Hematopoietic multipotent progenitor cell treated with erythropoietin and hydrocortisone succinate and interleukin-3 and kit ligand, for 8 days (in vitro differentiated cells): ENCODE data around the gene CEACAM16.
"Not testable (repeated sequence)": the region's sequence is repeated elsewhere in the genome, so short reads cannot be mapped to it uniquely, and the experiment has no call there.

Source experiments
- DNase-seq: peaks from one replicate; pipeline ENCODE4 v3.0.0-alpha.2; 2015

Gene CEACAM16

DNA sequence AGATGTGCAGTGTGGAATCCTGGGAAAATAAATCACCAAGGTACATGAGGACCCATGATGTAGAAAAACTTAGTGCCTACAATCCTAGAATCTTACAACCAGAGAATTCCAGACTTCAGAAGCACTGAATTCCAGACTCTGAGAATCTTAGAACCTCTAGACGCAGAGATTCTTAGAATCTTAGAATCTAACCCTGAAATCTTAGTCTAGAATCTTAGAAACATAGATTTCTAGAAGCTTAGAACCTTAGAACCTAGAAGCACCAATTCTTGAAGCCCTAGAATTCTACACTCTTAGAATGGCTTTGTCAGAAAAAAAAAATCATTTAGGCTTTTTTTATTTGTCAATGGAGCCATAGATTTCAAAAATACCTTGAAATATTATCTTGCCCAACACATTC is 6.0 kb downstream of the CEACAM16 start:
- DNase-seq = no peak

- no peak for DNase-seq
Observed at GRCh38 chr19:44705502-44706010, 6.6 kb downstream of the CEACAM16 start.

GRCh38 chr19:44706506-44707236 is 7.7 kb downstream of the CEACAM16 start:
- DNase-seq = no peak

DNA sequence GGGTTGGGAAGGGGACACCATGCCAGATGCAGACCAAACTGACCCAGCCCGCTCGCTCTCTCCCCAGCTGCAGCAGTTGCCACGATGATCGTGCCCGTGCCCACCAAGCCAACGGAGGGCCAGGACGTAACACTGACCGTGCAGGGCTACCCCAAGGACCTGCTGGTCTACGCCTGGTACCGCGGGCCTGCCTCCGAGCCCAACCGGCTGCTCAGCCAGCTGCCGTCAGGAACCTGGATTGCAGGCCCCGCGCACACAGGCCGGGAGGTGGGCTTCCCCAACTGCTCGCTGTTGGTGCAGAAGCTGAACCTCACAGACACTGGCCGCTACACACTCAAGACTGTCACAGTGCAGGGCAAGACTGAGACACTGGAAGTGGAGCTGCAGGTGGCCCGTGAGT is 8.8 kb downstream of the CEACAM16 start:
- DNase-seq = no peak

DNA sequence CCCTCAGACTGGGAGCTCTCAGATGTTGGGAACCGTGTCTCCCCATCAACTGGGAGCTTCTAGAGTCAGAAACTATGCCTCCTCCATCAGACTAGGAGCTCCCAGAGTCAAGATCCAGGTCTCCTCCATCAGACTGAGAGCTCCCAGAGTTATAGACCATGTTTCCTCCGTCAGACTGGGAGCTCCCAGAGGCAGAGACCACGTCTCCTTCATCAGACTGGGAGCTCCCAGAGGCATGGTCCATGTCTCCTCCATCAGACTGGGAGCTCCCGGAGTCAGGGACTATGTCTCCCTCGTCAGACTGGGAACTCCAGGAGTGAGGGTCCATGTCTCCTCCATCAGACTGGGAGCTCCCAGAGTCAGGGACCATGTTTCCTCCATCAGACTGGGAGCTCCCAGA is 10.0 kb downstream of the CEACAM16 start:
- no peak for DNase-seq

- DNase-seq = not testable (repeated sequence)
Observed at GRCh38 chr19:44709434-44710266, 10.7 kb downstream of the CEACAM16 start.

GRCh38 chr19:44710483-44710882 is 11.5 kb downstream of the CEACAM16 start:
- DNase-seq = no peak

DNA sequence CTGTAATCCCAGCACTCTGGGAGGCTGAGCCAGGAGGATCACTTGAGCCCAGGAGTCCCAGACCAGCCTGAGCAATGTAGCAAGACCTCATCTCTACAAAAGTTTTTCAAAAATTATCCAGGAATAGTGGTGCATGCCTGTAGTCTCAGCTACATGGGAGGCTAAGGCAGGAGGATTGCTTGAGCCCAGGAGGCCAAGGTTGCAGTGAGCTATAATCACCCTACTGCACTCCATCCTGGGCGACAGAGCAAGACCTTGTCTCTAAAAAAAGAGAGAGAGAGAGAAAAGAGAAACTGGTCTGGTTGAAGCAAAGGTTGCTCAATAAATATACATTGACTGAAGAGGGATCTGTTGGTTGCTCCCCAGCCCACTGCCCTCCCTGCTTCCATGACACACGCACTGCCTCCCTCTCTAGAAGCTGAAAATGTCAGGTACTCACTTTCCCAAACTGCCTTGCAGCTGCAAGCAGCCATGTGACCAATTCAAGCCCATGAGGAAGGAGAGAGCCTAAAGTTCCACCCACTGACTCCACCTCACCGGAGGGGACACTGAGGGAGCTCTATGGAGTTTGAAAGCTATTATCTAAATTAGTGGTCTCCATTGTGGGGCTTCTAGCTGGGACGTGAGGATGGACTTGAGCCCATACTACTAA is 14.0 kb downstream of the CEACAM16 start:
- peak; percentile 6 for DNase-seq

- no peak for DNase-seq
Observed at GRCh38 chr19:44714597-44715169, 15.7 kb downstream of the CEACAM16 start.

DNA sequence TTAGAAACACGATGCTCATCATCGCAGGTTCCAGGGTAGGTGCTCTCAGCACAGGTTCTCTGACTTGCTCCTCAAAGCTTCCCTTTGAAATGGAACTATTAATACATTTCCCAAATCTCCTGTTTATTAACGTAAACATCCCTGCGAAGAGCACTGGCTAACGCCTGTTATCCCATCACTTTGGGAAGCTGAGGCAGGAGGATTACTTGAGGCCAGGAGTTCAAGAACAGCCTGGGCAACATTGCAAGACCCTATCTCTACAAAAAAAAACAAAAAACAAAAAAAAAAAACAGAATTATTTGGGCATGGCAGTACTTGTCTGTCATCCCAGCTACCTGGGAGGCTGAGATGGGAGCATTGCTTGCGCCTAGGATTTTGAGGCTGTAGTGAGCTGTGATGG is 18.7 kb downstream of the CEACAM16 start:
- DNase-seq = no peak

DNA sequence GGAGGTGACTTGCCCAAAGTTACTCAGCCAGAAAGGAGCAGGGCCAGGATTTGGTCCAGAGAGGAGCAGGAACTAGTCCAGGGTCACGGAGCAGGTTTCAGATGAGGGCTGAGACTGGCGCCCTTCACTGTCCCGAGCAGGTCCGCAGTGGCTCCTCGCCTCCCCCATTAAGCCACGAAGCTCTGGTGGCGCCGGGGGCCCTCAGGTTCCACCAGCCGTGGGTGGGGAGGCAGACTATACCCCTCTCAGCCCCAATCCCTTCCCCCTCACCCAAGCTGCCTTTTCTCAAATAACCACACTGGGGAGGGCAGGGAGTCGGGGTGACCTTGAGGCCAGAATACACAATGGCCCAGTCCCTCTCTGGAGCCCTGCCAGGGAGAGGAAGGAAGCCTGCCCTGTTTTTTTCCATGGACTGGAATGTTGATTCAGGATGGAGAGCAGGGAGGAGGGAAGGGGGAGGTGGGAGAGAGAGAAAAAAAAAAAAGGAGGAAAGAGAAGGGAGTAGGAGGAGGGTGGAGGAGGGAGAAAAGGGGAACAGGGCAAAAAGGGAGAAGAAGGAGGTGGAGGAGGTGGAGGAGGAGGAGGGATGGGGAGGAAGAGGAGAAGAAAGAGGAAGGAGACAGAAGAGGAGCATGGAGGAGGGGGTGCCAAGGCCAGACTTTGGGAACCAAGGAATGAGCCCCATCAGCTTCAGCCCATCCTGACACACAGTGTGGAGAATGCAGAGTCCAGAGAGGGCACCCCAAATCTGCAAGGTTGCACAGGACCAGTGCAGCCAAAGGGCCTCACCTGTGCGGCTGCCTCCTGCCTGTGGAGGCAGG is 19.7 kb downstream of the CEACAM16 start:
- no peak for DNase-seq

DNA sequence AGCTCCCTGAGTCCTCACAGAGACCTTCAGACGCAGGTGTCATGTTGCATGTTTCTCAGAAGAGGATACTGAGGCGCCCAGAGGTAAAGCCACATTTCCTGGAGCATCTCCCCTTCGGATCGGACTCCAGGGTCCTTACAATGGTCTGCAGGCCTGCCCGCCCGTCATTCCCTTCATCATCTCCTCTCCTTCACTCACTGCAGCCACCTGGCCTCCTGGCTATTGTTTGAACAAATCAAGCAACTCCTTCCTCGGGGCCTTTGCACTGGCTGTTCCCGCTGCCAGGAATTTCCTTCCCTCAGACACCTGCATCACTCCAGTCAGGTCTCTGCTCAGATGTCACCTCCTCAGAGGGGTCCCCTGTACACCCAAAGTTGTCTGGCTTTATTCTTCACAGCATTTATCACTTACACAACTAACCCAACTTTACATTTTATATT is 20.3 kb downstream of the CEACAM16 start:
- DNase-seq = no peak

- not testable (repeated sequence) for DNase-seq
Observed at GRCh38 chr19:44720396-44720795, 21.4 kb downstream of the CEACAM16 start.

DNA sequence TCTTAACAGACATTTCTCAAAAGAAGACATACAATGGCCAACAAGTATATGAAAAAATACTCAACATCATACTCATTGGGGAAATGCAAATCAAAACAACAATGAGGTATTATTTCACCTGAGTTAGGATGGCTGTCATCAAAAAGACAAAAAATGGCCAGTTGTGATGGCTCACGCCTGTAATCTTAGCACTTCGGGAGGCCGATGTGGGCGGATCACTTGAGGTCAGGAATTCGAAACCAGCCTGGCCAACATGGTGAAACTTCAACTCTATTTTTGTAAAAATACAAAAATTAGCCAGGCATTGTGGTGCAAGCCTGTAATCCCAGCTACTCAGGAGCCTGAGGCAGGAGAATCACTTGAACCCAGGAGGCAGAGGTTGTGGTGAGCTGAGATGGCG is 22.0 kb downstream of the CEACAM16 start:
- DNase-seq = no peak

DNA sequence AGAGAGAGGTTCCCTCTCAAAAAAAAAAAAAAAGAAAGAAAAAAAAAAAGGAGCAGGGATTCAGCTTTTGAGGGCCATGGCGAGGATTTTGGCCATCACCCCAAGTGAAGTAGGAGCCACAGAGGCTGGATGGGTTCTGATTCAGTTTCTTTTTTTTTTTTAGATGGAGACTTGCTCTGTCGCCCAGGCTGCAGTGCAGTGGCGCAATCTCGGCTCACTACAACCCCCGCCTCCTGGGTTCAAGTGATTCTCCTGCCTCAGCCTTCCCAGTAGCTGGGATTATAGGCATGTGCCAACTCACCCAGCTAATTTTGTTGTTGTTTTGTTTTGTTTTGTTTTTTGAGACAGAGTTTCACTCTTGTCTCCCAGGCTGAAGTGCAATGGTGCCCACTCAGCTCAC is 22.4 kb downstream of the CEACAM16 start:
- not testable (repeated sequence) for DNase-seq

GRCh38 chr19:44722131-44723121 is 23.5 kb downstream of the CEACAM16 start:
- no peak for DNase-seq

GRCh38 chr19:44723299-44723951 is 24.5 kb downstream of the CEACAM16 start:
- no peak for DNase-seq

GRCh38 chr19:44723952-44724319 is 25.0 kb downstream of the CEACAM16 start:
- DNase-seq = peak; percentile 81

DNA sequence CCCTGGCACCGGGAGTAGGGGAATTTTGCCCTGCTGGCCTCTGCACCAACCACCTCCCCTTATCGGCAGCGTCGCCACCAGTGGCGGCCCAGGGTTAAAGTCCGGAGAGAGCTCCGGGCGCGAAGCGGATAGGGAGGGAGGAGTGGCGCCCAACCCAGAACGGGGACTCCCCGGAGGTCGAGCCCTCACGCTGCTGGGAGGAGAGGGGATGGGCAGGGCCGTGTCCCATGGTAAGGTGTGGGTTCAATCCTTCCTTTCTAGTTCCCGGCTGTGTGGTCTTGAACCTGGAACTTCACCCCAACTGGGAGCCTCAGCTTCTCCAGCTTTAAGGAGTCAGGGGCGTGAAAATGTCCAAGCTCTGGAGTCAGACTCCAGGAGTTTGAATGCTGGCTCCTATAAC is 26.3 kb downstream of the CEACAM16 start:
- no peak for DNase-seq

DNA sequence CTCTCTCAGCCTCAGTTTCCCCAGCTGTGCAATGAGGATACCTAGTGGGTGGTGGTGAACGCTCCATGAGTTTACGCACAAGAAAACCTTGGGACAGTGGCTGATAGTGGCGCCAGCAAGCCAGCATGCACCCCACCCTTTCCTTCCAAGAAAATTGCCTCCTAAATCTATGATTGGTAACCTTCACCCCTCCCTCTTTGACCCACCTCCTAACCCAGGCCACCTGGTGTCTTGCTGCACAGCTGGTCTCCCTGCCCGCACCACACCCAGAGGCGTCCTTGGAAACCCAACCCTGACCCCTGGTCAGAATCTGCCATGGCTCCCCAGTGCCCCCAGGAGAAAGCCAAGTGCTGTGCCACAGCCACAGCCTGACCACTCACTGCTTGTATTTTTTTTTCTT is 26.7 kb downstream of the CEACAM16 start:
- DNase-seq = no peak
